H7 (cell line): ENCODE data around the gene NCKAP1. TPM values are rescaled to one million over a fixed set of nuclear protein-coding genes. Genes with fewer than 3 reads are reported as not detected.
"Not testable (repeated sequence)": the region's sequence is repeated elsewhere in the genome, so short reads cannot be mapped to it uniquely, and the experiment has no call there.

Experiments used
- DNase-seq: peaks from one replicate; pipeline ENCODE4 v3.0.0; 2012
- H3K27me3 ChIP-seq: 2 replicates; pipeline ENCODE4 v1.6.0; 2011; ENCODE audit warnings: mild to moderate bottlenecking, low read length; ENCODE audit not compliant: control insufficient read depth, insufficient read depth
- H3K36me3 ChIP-seq: replicated peaks from 2 replicates; pipeline ENCODE4 v1.5.1; 2011; ENCODE audit warnings: low read length; ENCODE audit not compliant: control insufficient read depth, insufficient read depth
- H3K4me3 ChIP-seq: 2 replicates; pipeline ENCODE4 v1.5.1; 2011; ENCODE audit warnings: low read depth, mild to moderate bottlenecking, control low read depth, low read length, moderate library complexity; ENCODE audit not compliant: insufficient read depth
- total RNA-seq: library from RNA; depleted of rRNA; stranded (reverse); fragments of >200 nt; shearing (Covaris generic); gene quantifications from 2 replicates; pipeline ENCODE4 v1.2.3, GENCODE V29; 2014

The NCKAP1 gene
- total RNA-seq, 1 experiment from 2014 or later, result 135 TPM

DNA sequence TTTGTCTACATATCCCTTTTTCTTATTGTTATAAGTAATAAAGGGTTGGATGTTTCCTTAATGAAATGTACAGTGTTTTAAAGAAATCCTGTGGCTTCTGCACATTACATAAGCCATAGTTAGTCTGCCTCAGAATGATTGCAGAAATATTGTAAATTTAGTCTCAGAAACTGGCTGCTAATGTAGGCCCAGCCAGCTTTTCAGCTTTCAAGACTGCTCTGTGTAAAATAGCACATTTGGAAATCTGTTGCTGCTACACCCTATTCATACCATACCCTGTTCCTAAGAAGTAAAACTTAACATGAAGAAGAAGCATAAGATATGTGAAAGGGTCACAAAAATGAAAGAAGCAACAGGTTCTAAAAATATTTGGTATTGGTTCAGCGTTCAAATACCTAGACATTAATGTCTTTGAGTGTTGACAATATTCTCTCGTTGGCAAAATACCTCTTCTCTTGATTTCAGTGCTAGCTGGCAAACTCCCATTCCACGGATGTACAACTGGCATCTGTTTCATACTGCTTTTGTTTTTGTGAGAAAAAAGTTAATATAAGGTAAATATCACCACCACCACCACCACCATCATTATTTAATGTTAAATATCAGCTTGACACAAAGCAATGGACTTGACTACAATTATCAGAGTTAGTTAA is 19.2 kb upstream of the NCKAP1 start:
- Histone ChIP-seq H3K4me3 (no peak overlapping the region), H3K36me3 (no peaks in the 10 kb centered on the region), H3K27me3 (no peaks in the 10 kb centered on the region)
- DNase-seq, result no peak

DNA sequence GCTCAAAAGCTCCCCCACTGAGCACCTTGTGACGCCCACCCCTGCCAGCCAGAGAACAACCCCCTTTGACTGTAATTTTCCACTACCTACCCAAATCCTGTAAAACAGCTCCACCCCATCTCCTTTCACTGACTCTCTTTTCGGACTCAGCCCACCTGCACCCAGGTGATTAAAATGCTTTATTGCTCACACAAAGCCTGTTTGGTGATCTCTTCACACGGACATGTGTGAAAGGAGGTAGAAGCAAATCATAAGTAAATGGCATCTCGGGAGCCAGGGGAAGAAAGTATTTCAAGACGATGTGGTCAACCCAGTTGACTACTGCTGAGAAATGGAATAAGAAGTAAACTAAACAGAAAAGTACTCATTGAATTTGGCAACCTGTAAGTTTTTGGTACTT is 11.2 kb upstream of the NCKAP1 start:
- Histone ChIP-seq H3K36me3 (no peaks in the 10 kb centered on the region), H3K27me3 (no peaks in the 10 kb centered on the region), H3K4me3 (no peak overlapping the region; the same call in 1 of the 2 replicates)
- no peak for DNase-seq

DNA sequence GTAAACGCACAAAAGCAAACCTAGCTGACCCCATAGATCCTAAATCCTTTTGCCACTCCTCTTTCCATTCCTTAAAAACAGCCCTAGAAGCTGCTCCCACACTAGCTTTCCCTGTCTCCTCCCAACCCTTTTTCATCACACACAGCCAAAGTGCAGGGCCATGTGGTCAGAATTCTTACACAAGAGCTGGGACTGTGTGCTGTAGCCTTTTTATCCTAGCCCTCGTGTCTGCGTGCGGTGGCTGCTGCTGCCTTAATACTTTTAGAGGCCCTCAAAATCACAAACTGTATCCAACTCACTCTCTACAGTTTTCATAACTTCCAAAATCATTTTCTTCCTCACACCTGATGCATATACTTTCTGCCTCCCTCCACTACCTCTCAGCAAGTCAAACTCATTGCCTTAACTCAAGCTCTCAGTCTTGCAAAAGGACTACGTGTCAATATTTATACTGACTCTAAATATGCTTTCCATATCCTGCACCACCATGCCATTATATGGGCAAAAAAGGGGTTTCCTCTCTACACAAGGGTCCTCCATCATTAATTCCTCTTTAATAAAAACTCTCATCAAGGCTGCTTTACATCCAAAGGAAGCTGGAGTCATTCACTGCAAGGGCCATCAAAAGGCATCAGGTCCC is 9.3 kb upstream of the NCKAP1 start:
- not testable (repeated sequence) for H3K27me3 ChIP-seq, H3K4me3 ChIP-seq, DNase-seq, H3K36me3 ChIP-seq

GRCh38 chr2:183043580-183043979 is 5.3 kb upstream of the NCKAP1 start:
- not testable (repeated sequence) for H3K4me3 ChIP-seq, DNase-seq, H3K27me3 ChIP-seq, H3K36me3 ChIP-seq

GRCh38 chr2:183040604-183041003 is 2.3 kb upstream of the NCKAP1 start:
- Histone ChIP-seq H3K27me3 (peaks cover 1% of the 10 kb centered on the region; the same call in 1 of the 2 replicates), H3K36me3 (no peaks in the 10 kb centered on the region)

DNA sequence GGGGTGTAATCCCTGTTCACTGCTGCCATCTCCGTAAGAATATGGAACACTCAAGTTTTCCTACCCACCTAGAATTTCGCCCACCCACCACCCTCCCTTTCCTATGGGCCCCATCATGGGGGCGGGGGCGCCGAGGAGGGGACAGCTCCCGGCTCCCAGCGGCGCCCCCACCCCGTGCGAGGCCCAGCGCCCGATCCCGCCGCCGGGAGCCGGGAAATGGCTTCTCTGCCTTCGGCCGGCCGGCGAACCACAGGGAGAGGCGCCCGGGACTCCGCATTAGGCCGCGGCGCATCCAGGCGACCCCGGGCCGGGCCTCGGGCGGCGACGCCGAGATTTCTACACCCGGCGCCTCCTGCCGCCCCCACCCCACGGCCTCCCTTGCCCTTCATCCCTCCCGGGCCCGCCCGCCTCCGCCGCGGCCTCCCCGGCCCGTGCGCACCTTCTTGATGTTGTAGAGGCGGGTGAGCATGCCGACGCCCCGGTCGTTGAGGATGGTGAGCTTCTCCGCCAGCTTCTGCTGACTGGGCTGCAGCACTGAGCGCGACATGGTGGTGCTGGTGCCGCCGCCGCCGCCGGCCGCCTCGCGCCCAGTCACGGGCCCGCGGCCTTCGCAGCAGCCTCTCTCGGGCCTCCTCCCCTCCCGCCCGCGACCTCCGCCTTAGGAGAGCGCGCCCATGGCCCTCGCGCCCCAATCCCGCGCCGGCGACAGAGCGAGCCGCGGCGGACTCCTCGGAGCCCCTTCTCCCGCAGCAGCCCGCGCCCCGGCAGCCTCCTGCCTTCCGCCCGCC is 510 bp downstream of the NCKAP1 start:
- H3K36me3 ChIP-seq, result no peaks in the 10 kb centered on the region
- H3K27me3 ChIP-seq, result peaks cover 1% of the 10 kb centered on the region; the same call in 1 of the 2 replicates
- DNase-seq, result peak; percentile 71
- peak overlapping the region; percentile 75 for H3K4me3 ChIP-seq

More at GRCh38 chr2:183040604-183041003, 2.3 kb upstream of the NCKAP1 start:
- no peak for DNase-seq
- H3K4me3 ChIP-seq, result no peak overlapping the region

DNA sequence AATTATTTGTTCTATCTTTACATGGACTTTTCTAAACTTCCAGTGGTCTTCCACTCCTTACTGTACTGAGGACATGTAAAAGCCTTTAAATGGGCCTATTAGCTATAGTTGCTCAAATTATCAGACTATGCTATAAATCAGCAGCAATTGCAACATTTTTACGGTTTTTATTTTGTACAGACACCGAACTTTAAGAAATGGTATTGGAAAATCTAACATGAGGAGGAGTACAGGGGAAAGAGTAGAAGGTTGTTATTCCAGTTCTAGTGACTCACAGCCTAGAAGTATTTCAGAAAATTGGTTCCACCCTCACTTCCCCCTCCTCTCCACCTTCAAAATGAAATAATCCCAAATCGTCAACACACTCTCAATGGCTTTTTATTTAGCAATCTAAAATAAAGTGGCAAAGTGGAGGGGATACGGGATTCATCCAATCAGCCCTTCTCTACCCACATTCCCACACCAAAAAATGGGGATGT is 1.1 kb downstream of the NCKAP1 start:
- Histone ChIP-seq H3K4me3 (peak overlapping the region; percentile 75), H3K36me3 (no peaks in the 10 kb centered on the region), H3K27me3 (peaks cover 1% of the 10 kb centered on the region; the same call in 1 of the 2 replicates)
- no peak for DNase-seq

DNA sequence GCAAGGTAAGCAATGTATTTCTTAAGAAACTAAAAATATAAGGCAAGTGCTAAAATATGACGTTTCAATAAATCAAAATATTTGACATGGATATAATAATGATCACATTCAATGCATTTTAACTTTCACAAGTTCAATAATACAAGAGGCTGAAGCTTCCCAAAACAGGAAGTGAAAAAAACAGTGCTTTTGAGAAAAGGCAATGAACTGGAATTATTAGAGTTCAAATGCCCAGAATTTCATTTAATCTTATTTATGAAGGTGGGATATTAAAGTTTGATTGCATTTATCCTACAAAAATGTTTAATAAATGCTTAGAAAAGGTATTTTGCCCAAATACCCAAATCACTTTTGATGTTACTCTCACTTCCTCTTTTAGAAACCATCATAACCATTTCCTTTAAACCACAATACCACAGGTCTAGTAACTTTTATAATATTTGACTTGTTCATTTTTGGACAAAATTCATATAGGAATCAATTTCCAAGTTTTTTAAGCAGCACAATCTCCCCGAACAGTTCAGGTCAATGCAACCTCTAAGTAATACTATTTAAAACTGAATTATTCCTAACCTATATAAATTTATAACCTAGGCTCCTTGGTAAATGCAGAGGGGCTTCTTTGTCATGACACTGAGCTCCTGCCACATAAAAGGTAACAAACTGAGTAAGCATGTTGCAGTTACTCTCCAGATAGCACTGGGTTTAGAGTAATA is 2.1 kb downstream of the NCKAP1 start:
- no peak for DNase-seq
- Histone ChIP-seq H3K27me3 (peaks cover 1% of the 10 kb centered on the region; the same call in 1 of the 2 replicates), H3K36me3 (no peaks in the 10 kb centered on the region), H3K4me3 (no peak overlapping the region; the same call in 1 of the 2 replicates)

DNA sequence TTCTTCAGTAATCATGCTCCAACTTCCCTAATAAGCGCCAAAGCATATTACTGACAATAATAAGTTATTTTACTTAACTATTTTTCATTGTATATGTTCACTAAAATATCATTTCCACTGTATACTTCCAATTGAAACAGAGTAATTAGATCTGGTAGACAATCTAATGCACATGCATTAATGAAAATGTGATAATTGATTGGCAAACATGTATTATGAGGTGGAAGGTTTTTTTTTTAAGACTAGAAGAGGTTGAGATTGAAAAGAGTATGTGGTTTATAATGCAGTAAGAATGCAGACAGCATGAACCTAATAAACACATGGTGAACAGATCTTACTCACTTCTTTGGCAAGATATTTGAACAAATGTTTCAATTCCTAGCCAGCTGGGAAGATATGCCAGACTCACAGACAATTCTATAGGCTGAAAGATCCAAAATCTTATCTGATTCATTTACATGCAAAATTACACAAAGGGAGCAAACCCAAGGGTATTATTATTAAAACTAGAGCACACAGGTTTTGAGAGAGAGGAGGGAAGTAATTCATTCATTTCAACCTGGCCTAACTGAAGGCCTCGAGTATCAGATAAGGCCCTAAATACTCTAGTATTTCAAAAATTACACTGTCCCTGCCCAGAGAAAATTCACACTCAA is 2.8 kb downstream of the NCKAP1 start:
- H3K4me3 ChIP-seq, result no peak overlapping the region
- DNase-seq, result no peak

DNA sequence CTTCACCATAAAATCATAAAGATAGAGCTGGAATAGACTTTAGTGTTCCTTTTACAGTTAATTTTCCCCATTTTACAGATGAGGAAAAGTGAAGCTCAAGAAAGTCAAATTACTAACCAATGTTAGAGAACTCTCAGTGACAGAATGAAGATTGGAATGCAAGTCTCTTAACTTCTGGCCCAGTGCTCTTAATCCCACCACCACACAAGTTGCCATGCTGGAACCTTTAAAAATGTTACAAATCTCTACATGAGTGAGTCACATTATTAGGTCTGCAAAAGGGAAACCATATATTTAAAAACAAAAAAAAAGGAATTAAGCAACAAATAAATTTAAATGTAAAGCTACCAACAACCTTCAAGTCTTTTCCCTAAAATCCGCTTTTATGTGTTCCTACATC is 3.5 kb downstream of the NCKAP1 start:
- Histone ChIP-seq H3K27me3 (peaks cover 1% of the 10 kb centered on the region; the same call in 1 of the 2 replicates), H3K4me3 (no peak overlapping the region), H3K36me3 (no peaks in the 10 kb centered on the region)
- DNase-seq, result peak; percentile 32

More for the DNA sequence above, 2.8 kb downstream of the NCKAP1 start:
- Histone ChIP-seq H3K27me3 (peaks cover 1% of the 10 kb centered on the region; the same call in 1 of the 2 replicates), H3K36me3 (no peaks in the 10 kb centered on the region)

DNA sequence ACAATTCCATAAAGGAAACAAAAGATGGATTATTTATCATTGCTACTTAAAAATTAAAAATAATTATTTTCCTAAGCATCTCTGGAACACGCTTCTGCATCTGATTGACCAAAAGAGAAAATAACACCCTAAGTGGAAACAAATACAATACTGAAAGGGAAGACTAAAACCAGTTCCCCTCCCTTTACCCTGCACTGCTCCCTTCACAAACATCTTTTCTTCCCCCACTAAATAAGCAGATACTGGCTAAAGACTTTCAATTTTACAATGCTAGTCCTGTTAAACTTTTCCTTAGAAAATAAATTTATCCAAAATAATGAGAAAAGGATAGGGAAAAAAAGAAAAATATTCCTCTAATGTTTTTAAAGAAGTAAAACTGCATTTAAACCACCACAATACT is 4.3 kb downstream of the NCKAP1 start:
- DNase-seq, result no peak
- no peak overlapping the region for H3K4me3 ChIP-seq
- H3K36me3 ChIP-seq, result no peaks in the 10 kb centered on the region
- H3K27me3 ChIP-seq, result peaks cover under 1% of the 10 kb centered on the region; the same call in 1 of the 2 replicates

DNA sequence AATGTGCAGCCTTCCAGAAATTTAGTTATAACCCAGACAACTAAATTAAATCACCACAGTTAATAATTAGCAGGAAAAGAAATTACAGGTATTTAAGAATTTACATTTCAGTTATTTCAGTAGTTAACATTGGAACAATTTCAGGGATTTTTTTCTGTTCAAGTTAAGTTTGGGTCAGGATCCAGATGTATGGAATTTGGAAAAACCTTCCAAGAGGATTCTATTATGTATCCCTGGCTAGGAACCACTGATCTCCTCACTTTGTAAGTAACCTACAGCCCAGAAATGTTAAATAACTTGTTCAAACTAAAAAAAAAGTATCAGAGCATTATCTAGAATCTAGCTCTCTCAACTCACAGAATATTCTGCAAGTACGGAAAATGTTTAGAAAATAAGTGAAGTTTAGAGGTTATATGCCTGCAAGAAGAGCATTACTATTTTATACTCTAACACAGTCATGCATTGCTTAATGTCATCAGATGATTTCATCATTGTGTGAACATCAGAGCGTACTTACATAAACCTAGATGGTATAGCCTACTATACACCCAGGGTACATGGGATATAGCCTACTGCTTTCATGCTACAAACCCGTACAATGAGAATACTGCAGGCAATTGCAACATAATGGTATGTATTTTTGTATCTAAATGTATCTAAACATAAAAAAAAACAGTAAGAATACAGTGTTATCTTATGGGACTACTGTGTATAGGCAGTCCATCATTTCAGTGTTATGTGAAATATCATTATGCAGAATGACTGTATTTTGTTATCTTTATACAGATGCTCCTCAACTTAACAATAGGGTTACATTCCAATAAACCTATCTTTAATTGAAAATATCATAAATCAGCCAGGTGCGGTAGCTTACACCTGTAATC is 6.1 kb downstream of the NCKAP1 start:
- Histone ChIP-seq H3K4me3 (no peak overlapping the region), H3K36me3 (no peaks in the 10 kb centered on the region), H3K27me3 (no peaks in the 10 kb centered on the region)
- no peak for DNase-seq

DNA sequence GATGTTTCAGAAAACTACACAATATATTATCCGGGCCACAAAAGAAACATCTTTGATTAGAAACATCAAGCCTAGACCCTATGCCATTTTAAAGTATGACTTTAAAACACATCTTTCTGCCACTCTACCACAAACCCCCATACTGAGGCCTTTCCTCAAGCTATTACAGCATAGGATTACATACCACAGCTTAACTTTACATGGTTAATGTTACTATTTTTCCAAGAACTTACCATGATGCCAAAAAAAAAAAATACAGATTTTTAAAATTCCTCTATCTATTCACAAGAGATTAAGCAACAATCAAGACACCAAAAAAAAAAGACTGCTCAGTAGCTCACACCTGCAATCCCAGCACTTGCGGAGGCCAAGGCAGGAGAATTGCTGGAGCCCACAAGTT is 9.0 kb downstream of the NCKAP1 start:
- Histone ChIP-seq H3K4me3 (no peak overlapping the region), H3K36me3 (no peaks in the 10 kb centered on the region), H3K27me3 (no peaks in the 10 kb centered on the region)
- DNase-seq, result no peak
